T-helper 1 cell treated with Interleukin-12 subunit alpha and Interleukin-12 subunit beta and Interleukin-4 antibody, amounts not matched to agents 30 μg/mL and 1 μg/mL, for 36 hours (primary cell): ENCODE results near the gene CPA1.
A peak's percentile ranks its signal among the peaks of the same experiment; 100 is the strongest.

Source experiments
- H3K27ac Mint-ChIP-seq: one replicate; pipeline ENCODE4 v1.8.0; 2021; ENCODE audit warnings: mild to moderate bottlenecking, mixed read lengths
- H3K27me3 Mint-ChIP-seq: one replicate; pipeline ENCODE4 v1.8.0; 2021; ENCODE audit warnings: low read depth, mixed read lengths
- H3K36me3 Mint-ChIP-seq: one replicate; pipeline ENCODE4 v1.8.0; 2021; ENCODE audit warnings: low read depth, mixed read lengths
- H3K4me1 Mint-ChIP-seq: one replicate; pipeline ENCODE4 v1.8.0; 2021; ENCODE audit warnings: low read depth, mixed read lengths
- H3K4me3 Mint-ChIP-seq: one replicate; pipeline ENCODE4 v1.8.0; 2021; ENCODE audit warnings: mild to moderate bottlenecking, moderate library complexity, mixed read lengths
- H3K9me3 Mint-ChIP-seq: one replicate; pipeline ENCODE4 v1.8.0; 2021; ENCODE audit warnings: mixed read lengths

Gene CPA1

DNA sequence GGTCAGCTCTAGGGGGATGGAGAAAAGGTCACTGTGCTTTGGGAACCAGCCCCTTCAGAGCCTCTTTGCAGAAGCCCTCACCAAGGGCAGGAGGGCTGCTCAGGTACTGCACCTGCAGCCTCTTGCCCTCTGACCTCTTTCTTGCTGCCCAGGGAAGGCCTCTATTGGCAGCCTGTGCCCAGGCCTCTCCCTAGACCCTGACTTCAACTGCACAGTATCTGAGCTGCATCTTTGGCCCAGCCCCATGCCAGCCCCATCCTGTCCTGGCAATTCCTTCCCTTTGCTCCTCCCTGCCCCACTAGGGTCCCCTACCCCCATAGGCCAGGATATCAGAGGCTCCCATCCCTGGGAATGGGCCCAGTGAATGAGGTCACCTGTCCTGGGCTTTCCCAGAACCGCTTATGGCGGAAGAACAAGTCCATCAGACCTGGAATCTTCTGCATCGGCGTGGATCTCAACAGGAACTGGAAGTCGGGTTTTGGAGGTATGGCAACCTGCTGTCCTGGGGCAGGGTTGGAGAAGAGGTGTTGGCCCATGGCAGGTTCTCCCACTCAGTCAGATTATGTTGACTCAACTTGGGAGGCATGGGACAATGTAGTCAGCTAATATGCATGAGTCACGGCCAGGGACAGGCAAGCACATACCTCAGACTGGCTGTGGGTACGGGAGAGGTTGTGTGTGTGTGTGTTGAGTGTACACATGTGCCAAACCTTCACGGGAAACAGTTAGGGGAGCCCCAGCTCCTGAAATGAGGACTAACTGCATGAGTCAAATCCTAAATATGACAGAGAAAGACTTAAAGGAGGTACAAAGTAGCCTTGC, 17.1 kb upstream of the CPA1 start:
- Mint-ChIP-seq H3K27me3 (no peaks in the 10 kb centered on the region), H3K4me3 (no peak overlapping the region), H3K27ac (no peak overlapping the region), H3K9me3 (peaks cover 23% of the 10 kb centered on the region), H3K36me3 (no peaks in the 10 kb centered on the region), H3K4me1 (peaks cover 10% of the 10 kb centered on the region)

DNA sequence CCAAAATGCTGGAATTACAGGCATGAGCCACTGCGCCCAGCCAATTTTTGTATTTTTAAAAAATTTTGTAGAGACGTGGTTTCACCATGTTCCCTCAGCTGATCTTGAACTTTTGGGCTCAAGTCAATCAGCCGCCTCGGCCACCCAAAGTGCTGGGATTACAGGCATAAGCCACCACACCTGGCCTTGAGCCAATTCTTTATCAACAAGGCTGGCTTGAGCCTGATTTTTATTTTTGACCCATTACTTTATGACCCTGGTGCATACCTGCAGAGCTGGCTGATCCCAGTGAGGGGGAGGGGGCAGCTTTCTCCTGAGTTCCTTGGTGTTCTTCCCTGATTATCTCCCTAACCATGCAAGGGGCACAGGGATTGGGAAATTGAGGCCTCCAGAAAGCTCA, 15.8 kb upstream of the CPA1 start:
- H3K27ac Mint-ChIP-seq = no peak overlapping the region
- no peaks in the 10 kb centered on the region for H3K36me3 Mint-ChIP-seq
- H3K4me3 Mint-ChIP-seq = no peak overlapping the region
- peaks cover 16% of the 10 kb centered on the region for H3K4me1 Mint-ChIP-seq
- peaks cover 13% of the 10 kb centered on the region for H3K9me3 Mint-ChIP-seq
- no peaks in the 10 kb centered on the region for H3K27me3 Mint-ChIP-seq

DNA sequence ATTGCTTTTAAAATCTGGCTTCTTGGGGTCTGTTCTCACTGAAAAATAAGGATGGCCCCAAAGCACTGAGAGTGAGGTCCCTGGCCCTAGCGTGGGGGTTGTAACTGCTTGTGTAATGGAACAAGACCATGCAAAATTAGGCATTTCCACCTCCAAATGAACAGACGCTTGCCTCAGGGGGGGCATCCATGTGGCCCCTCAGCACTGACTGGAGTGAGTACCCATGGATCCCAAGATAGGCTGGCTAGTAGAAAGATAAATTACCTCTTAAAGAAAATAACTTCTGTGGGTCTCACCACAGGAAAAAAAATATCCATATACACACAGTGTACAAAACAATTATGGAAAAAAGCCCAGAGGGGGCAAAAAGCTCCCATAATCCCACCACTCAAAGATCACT, 15.2 kb upstream of the CPA1 start:
- no peaks in the 10 kb centered on the region for H3K36me3 Mint-ChIP-seq
- peaks cover 17% of the 10 kb centered on the region for H3K4me1 Mint-ChIP-seq
- no peaks in the 10 kb centered on the region for H3K27me3 Mint-ChIP-seq
- H3K27ac Mint-ChIP-seq = no peak overlapping the region
- no peak overlapping the region for H3K4me3 Mint-ChIP-seq
- H3K9me3 Mint-ChIP-seq = peaks cover 7% of the 10 kb centered on the region

DNA sequence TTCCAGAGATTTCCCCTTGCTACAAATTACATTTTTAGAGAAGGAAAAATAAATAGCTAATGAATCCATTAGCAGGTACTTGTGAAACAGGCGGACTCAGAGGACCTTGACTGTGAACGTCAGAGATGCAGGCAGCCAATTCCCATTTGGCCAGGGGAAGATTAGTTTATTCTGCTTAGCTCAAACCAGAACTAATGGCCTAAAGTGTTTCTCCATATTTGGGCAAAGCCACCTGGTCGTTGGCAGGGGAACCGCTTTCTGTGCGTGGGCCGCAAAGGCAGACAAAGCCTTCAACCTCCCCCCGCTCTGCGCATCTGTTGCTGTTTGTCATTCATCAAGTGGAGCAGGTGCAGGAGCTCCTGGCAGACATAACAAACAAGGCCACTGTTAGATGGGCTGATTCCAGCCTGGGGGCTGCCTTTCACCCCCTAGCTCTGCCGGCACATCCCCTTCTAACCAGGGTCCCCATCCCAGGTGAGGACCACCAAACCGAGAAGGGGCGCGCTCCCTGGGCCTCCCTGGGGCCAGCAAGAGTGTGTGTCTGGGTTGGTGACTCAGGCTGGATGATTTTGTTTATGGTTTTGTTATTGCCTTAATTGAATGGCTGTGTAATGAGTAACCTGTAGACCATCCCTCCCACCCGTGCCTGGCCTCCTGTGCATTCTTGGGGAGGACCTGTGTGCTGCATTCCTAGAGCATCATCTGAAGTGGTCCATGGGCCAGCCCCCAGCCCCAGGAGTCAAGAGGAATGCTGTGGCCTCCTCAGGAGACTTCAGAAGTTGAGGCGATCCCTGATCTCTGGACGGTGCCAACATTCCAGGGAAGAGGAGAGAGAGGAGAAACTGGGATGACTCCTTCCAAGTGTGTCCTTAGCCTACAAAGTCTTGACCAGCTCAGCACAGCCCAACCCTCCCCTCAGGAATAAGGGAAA, 14.5 kb upstream of the CPA1 start:
- H3K27ac Mint-ChIP-seq = no peak overlapping the region
- no peaks in the 10 kb centered on the region for H3K27me3 Mint-ChIP-seq

DNA sequence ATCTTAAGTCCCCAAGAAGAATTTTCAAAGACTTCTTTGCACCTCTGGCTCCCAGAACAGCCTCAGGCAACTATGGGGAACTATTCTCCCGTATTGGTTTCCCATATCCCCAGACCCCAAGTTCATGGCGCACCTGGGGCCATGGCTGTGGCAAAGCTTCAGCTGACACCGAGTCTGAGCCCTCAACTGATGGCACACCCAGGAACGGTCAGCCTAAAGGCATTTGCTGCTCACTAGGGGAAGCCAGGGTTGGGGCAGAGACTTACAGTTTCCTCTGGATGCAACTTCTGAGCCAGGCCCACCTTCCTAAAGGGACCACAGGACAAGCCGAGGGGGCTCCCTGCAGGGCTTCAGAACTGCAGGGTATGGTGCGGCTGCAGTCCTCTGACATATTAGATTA, 13.7 kb upstream of the CPA1 start:
- H3K4me3 Mint-ChIP-seq = peak overlapping the region; percentile 39
- no peaks in the 10 kb centered on the region for H3K27me3 Mint-ChIP-seq
- no peak overlapping the region for H3K27ac Mint-ChIP-seq
- no peaks in the 10 kb centered on the region for H3K36me3 Mint-ChIP-seq
- H3K9me3 Mint-ChIP-seq = no peaks in the 10 kb centered on the region
- H3K4me1 Mint-ChIP-seq = peaks cover 17% of the 10 kb centered on the region

More for the DNA sequence above, 14.5 kb upstream of the CPA1 start:
- Mint-ChIP-seq H3K4me3 (no peak overlapping the region), H3K9me3 (no peaks in the 10 kb centered on the region), H3K36me3 (no peaks in the 10 kb centered on the region), H3K4me1 (peaks cover 17% of the 10 kb centered on the region)

DNA sequence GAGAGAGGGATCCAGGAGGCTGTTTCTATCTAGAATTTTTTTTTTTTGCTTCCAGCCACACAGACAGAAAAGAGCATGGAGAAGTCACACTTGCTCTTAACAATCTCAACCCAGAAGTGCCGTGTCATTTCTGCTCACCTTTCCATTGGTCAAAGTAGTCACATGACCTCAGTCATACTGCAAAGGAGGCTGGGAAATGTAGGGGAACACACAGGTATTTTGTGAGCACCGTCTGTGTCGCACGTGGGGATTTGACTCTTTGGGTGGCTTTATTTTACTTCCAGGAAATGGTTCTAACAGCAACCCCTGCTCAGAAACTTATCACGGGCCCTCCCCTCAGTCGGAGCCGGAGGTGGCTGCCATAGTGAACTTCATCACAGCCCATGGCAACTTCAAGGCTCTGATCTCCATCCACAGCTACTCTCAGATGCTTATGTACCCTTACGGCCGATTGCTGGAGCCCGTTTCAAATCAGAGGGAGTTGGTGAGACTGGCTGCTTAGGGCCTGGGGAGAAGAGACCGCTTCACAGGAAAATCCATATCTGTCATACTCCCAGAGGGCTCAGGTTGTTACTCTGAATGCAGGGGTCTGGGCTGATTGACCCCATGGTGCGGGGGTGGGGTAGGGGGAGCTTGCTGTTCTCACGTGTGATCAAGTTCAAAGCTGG, 13.1 kb upstream of the CPA1 start:
- H3K27ac Mint-ChIP-seq = peak overlapping the region; percentile 42
- H3K9me3 Mint-ChIP-seq = no peaks in the 10 kb centered on the region
- H3K4me3 Mint-ChIP-seq = peak overlapping the region; percentile 39
- no peaks in the 10 kb centered on the region for H3K36me3 Mint-ChIP-seq
- H3K4me1 Mint-ChIP-seq = peaks cover 17% of the 10 kb centered on the region
- H3K27me3 Mint-ChIP-seq = no peaks in the 10 kb centered on the region

DNA sequence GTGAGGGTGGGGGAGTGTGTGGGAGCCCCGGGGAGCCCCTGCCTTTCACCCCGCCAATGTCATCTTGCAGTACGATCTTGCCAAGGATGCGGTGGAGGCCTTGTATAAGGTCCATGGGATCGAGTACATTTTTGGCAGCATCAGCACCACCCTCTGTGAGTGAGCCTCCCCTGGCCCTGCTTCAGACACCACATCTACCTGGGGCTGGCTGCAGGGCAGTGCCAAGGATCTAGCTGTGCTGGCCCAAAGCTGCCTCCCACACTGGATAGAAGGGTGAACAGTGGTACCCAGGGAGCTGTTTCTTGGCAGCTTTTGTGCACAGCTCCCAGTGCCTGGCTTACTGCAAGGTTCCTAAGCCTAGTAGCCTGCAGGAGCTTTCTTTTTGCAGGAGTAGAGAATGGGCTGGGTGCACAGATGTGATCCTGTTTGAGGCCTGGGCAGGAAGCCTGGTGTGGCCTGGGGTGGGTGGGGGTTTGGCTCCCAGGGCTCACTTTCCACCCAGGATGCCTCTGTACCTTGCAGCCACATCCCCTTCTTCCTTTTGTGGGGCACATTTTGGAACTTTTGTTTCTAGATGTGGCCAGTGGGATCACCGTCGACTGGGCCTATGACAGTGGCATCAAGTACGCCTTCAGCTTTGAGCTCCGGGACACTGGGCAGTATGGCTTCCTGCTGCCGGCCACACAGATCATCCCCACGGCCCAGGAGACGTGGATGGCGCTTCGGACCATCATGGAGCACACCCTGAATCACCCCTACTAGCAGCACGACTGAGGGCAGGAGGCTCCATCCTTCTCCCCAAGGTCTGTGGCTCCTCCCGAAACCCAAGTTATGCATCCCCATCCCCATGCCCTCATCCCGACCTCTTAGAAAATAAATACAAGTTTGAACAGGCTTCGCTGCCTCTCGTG, 12.2 kb upstream of the CPA1 start:
- Mint-ChIP-seq H3K27me3 (no peaks in the 10 kb centered on the region), H3K27ac (no peak overlapping the region), H3K36me3 (no peaks in the 10 kb centered on the region), H3K4me3 (no peak overlapping the region), H3K9me3 (no peaks in the 10 kb centered on the region), H3K4me1 (peaks cover 17% of the 10 kb centered on the region)

DNA sequence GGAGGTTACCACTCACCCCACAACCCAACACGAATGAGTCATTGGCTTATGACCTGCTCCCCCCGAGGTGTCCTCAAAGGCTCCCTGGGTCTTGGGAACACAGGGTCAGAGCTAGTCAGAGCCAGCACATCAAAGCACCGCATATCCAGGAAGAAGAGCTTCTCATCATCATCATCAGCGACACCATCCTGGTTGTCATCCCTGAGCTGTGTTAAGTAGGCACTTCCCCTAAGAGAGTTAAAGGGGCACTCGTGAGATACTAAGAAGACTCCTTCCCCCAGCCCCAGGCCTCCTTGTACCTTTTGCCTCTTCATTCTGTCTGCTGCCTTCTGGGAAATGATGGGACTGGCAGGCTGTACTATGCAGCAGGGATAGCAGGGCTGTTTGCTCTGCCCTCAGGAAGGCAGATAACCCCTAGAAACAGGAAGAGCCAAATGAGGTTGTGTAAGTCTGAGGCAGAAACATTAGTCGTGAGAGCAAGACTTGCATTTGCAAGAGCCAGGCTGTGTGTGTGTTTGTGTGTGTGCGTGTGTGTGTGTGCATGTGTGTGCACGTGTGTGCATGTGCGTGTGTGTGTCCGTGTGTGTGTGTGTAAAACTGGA, 11.1 kb upstream of the CPA1 start:
- H3K4me3 Mint-ChIP-seq = no peak overlapping the region
- H3K27ac Mint-ChIP-seq = peak overlapping the region; percentile 58

DNA sequence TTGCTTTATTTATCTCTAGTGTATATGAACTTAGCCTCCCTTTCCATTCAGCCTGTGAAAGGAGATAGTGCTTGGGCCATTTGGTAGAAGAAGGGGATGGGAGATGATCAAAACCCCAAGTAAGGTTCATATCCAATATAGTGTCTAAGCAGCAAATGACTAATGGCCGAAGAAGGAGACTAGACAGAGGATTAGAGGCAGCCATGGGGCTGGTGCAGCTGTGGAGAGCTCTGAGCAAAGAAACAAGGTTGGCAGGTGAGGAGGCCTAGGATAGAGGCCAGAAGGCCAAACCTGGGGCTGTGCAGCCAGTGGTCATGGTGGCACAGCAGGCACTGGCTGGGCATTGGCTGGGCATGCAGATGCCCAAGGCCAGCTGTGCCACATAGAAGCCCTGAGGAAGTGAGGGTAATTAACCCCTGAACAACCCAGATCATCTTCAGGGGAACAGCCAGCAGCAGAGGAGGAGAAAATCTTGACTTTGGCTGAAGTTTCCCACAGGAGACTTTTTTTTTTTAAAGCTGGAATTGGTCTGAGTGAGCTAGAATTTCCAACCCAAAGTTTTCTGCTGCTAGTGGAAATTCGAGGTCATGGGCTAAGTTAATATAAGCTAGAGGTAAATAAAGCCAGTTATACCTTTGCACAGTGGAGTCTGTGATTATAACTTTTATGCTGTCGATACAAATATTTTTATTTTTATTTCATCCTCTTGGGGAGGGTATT, 10.3 kb upstream of the CPA1 start:
- no peaks in the 10 kb centered on the region for H3K36me3 Mint-ChIP-seq
- no peak overlapping the region for H3K27ac Mint-ChIP-seq
- no peak overlapping the region for H3K4me3 Mint-ChIP-seq
- H3K4me1 Mint-ChIP-seq = peaks cover 17% of the 10 kb centered on the region
- H3K9me3 Mint-ChIP-seq = no peaks in the 10 kb centered on the region
- H3K27me3 Mint-ChIP-seq = no peaks in the 10 kb centered on the region

More for the DNA sequence above, 11.1 kb upstream of the CPA1 start:
- no peaks in the 10 kb centered on the region for H3K9me3 Mint-ChIP-seq
- H3K27me3 Mint-ChIP-seq = no peaks in the 10 kb centered on the region
- no peaks in the 10 kb centered on the region for H3K36me3 Mint-ChIP-seq
- peaks cover 17% of the 10 kb centered on the region for H3K4me1 Mint-ChIP-seq

DNA sequence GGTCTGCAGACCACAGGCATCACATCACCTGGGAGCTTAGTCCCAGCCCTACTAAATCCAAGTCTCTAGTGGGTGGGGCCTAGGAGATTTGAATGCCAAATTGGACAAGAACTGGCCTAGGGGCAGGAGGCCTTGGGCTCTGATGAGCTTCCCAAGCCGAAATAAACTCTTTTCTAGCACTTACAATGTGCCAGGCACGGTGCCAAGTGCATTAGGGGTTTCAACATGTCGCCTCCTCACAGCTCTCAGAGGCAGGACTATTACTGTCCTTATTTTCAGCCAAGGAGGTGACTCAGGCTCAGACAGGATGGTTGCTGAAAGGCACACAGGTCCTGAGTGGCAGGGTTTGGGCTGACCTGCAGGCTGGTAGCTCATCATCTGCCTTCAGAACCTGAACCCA, 9.2 kb upstream of the CPA1 start:
- peaks cover under 1% of the 10 kb centered on the region for H3K9me3 Mint-ChIP-seq
- no peak overlapping the region for H3K27ac Mint-ChIP-seq
- H3K27me3 Mint-ChIP-seq = no peaks in the 10 kb centered on the region
- no peak overlapping the region for H3K4me3 Mint-ChIP-seq
- no peaks in the 10 kb centered on the region for H3K36me3 Mint-ChIP-seq
- H3K4me1 Mint-ChIP-seq = peaks cover 16% of the 10 kb centered on the region

DNA sequence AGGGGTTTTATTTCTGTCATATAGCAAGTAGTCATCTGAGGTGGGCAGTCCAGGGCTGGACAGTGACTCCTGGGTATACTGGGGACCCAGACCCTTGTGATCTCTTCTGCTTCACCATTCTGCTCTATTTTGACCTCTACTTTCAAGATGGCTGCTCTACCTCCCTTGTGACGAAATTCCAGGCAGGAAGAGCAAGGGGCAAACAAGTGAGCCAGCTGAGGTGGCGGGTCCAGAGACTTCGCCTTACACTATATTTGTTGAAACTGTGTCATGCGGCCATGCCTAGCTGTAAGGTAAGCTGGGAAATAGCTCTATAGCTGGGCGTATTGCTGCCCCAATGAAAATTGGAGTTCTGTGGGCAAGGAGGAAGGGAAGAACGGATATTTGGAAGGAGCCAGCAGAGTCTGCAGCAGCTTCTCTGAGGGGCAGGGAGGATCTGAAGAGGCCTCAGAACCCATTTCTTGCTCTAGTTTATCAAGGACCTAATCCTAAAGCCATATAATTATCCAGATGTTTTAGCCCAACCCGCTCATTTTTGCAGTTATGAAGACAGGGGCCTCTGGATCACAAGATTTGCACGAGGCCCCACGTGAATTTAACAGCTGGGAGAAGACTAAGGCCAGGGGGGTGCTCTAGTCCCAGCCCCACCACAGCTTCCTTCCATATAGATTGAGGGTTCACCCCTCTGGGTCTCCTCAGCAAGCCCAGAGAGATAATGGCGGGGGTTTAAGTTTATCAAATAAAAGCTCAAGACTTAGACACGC, 7.7 kb upstream of the CPA1 start:
- peaks cover 7% of the 10 kb centered on the region for H3K4me1 Mint-ChIP-seq
- no peaks in the 10 kb centered on the region for H3K36me3 Mint-ChIP-seq
- H3K27ac Mint-ChIP-seq = no peak overlapping the region
- no peaks in the 10 kb centered on the region for H3K27me3 Mint-ChIP-seq
- H3K4me3 Mint-ChIP-seq = no peak overlapping the region
- peaks cover 11% of the 10 kb centered on the region for H3K9me3 Mint-ChIP-seq

DNA sequence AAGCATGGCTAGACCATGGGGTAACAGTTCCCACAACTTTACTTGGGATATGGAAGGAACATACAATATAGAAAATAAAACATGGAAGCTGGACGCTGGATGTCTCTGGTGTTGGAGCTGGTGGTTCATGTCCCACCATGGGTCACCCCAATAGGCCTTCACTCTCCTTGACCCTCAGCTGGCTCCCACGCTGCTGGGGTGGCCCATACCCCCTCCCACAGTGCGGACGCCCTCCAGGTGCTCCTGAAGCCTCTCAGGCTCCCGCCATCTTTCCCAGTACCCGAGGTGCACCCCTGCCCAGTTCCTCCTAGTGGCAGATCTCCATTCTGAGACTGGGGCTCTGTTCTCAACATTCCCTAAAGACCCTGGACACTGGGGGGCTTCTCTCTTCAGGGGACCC, 5.8 kb upstream of the CPA1 start:
- Mint-ChIP-seq H3K4me3 (no peak overlapping the region), H3K27ac (no peak overlapping the region), H3K36me3 (no peaks in the 10 kb centered on the region), H3K4me1 (peaks cover under 1% of the 10 kb centered on the region), H3K9me3 (peaks cover 11% of the 10 kb centered on the region), H3K27me3 (no peaks in the 10 kb centered on the region)
